ENCODE data around the gene ENTPD8.
"Not testable (repeated sequence)": the region's sequence is repeated elsewhere in the genome, so short reads cannot be mapped to it uniquely, and the experiment has no call there.

ENTPD8 gene

DNA sequence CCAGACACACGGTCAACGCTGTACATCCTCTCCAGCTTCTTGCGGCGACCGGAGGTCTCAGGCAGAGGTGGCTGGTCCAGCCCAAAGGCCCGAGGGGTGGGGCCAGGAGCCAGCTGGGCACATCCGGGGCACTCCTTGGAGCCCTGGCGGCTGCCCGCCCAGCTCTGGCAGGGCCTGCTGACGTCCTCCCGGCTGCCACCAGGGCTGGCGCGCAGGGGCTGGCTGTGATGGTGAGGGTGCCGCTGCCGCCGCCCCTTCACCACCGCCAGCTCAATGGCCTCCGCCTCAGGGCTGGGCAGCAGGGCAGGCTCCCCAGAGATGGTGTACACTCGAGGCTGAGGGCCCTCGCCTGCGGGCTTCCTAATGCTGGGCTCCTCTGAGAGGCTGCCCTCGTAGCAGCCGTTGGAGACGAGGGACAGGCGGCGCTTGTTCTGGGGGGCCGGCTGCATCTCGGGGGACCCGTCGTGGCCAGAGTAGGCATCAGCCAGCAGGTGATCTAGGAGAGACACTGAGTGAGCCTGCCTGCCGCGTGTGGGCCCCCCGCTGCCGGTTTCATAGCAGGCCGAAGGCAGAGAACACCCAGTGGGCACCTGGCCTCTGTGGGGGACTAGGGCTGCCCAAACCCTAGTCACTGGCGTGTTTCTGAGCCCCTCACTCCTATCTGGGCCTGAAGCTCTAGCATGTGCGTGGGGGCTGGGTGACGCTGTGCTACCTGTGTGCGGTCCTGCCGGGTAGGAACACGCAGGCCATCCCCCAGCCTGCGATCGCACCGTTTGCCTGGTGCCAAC, 16.4 kb upstream of the ENTPD8 start:
- DNase-seq, result no peak

GRCh38 chr9:137456864-137457405, 15.8 kb upstream of the ENTPD8 start:
- DNase-seq, result no peak

- DNase-seq, result no peak
Measured at GRCh38 chr9:137456061-137456863, 15.1 kb upstream of the ENTPD8 start.

DNA sequence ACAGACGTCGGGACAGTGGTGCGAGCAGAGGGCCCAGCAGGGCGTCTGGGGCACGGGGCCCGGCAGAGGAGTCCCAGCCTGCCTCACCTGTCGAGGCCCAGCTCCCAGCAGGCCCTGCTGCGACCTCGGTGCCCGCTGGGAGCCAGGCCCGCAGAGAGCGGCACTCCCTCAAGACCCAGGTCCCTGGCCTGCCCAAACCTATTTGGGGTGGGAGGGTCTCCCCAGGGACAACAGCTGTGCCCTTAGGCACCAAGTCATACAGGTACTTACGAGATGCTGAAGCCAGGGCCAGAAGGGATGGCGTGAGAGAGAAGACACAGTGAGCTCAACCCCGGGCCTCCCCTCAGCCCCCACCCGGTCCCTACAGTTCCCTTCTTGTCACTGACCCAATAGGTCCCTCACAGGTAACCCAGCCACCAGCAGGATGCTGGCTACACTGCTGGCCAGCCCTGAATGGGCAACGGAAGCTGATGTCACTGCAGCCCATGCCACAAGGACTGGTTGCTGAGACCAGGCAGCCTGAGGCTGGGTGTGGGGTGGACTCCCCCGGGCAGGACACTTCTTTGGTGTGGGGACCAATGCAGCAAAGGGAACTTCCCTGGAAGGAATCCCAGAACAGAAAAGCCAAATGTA, 14.3 kb upstream of the ENTPD8 start:
- DNase-seq, result no peak

- DNase-seq, result no peak
Measured at GRCh38 chr9:137454597-137455358, 13.6 kb upstream of the ENTPD8 start.

GRCh38 chr9:137454145-137454596, 13.0 kb upstream of the ENTPD8 start:
- peak; percentile 74 for DNase-seq

- DNase-seq, result peak; percentile 92
Measured at GRCh38 chr9:137453643-137454081, 12.5 kb upstream of the ENTPD8 start.

GRCh38 chr9:137452761-137453642, 11.8 kb upstream of the ENTPD8 start:
- DNase-seq, result no peak

GRCh38 chr9:137452006-137452760, 11.0 kb upstream of the ENTPD8 start:
- DNase-seq, result peak; percentile 45

- DNase-seq, result not testable (repeated sequence)
Measured at GRCh38 chr9:137451264-137452005, 10.3 kb upstream of the ENTPD8 start.

DNA sequence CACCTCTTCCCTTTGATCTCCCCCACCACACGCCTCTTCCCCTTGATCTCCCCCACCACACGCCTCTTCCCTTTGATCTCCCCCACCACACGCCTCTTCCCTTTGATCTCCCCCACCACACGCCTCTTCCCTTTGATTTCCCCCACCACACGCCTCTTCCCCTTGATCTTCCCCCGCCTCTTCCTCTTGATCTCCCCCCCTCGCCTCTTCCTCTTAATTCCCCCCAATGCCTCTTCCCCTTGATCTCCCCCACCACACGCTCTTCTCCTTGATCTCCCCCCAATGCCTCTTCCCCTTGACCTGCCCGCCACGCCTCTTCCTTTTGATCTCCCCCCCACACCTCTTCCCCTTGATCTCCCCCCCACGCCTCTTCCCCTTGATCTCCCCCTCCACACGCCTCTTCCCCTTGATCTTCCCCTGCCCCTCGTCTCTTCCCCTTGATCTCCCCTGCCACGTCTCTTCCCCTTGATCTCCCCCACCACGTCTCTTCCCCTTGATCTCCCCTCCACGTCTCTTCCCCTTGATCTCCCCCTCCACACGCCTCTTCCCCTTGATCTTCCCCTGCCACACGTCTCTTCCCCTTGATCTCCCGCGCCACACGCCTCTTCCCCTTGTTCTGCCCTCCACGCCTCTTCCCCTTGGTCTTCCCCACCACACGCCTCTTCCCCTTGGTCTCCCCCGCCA, 9.5 kb upstream of the ENTPD8 start:
- peak; percentile 56 for DNase-seq

- DNase-seq, result peak; percentile 73
Measured at GRCh38 chr9:137449931-137450538, 8.9 kb upstream of the ENTPD8 start.

DNA sequence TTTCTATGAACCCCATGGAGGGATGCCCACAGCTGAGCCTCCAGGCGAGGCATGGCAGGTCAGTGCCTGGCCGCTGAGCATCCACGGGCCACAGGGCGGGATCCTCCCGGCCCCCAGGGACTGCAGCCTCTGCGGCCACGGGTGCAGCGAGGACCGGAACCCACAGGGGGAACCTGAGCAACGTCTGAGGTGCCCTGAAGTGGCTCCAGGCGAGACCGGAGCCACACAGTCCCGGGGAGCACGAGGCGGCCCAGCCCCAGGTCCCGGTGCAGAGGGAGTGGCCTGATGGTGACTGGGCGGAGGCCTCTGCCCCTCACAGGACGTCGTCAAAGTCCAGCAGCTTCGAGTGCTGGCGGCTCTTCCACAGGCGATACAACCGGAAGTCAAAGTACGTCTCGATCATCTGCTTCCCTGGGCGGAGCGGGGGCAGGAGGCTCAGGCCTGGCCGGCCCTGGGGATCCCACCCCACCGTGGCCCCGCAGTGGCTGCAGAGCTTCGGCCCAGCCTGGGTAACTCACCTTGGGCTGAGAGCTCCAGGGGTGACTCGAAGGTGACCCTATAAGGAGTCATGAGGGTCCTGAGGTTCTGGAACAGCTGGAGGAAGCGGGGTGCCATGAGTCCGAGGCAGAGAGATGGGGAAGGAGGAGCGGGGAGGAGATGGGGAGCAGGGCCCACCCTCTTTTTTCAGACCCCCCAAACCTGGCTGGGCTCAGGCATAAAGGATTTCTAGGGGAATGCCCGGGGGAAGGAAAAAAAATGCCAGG, 8.1 kb upstream of the ENTPD8 start:
- DNase-seq, result no peak

GRCh38 chr9:137448602-137448962, 7.4 kb upstream of the ENTPD8 start:
- DNase-seq, result no peak

- no peak for DNase-seq
Measured at GRCh38 chr9:137447722-137448601, 6.8 kb upstream of the ENTPD8 start.

GRCh38 chr9:137446851-137447471, 5.8 kb upstream of the ENTPD8 start:
- no peak for DNase-seq
